Stomach (tissue), 9 donors: ENCODE data around the gene RAB20. TPM values are rescaled to one million over a fixed set of nuclear protein-coding genes. Genes with fewer than 3 reads are reported as not detected.
A peak's percentile ranks its signal among the peaks of the same experiment; 100 is the strongest.

Source experiments
- DNase-seq, 2 donors: peaks; one replicate each; pipeline versions ENCODE4 v3.0.0 to v3.0.0-alpha.2; 2013 to 2019
- H3K27ac ChIP-seq, 5 donors: fragments of 200-600 bp in 4 of 5; sonication (generic) in 4 of 5; one replicate each; pipeline ENCODE4 v1.5.1; 2013 to 2019; ENCODE audit warnings: mild to moderate bottlenecking in 1 of 5, moderate library complexity in 1 of 5
- H3K27me3 ChIP-seq, 3 donors: fragments of 200-600 bp; sonication (generic); one replicate each; pipeline ENCODE4 v1.5.1; 2017 to 2019; ENCODE audit warnings: mixed run types in 1 of 3
- H3K36me3 ChIP-seq, 4 donors: fragments of 200-600 bp; sonication (generic); 1 replicate in 3 of 4; 2 replicates in 1 of 4; pipeline ENCODE4 v1.5.1; 2016 to 2019
- H3K4me1 ChIP-seq, 4 donors: fragments of 200-600 bp; sonication (generic); one replicate each; pipeline ENCODE4 v1.5.1; 2016 to 2019
- H3K4me3 ChIP-seq, 4 donors: fragments of 200-600 bp; sonication (generic) in 3 of 4; one replicate each; pipeline ENCODE4 v1.5.1; 2016 to 2019; ENCODE audit warnings: mild to moderate bottlenecking in 1 of 4
- H3K9me3 ChIP-seq, 4 donors: fragments of 200-600 bp; sonication (generic); one replicate each; pipeline ENCODE4 v1.5.1; 2016 to 2019
- EP300 ChIP-seq: sonication (generic); formaldehyde crosslinking; IDR thresholded peaks from one replicate; pipeline ENCODE4 v1.6.1; 2017; ENCODE audit warnings: antibody characterized with exemption
- POLR2A ChIP-seq, 4 donors: fragments of 450-650 bp; IDR thresholded peaks; one replicate each; pipeline ENCODE4 v1.6.1; 2016; ENCODE audit warnings: antibody characterized with exemption in 4 of 4, control low read depth in 2 of 4, mild to moderate bottlenecking in 1 of 4, moderate library complexity in 1 of 4
- POLR2AphosphoS5 ChIP-seq, 3 donors: sonication (generic); formaldehyde crosslinking; IDR thresholded peaks; one replicate each; pipeline ENCODE4 v1.6.1; 2016; ENCODE audit warnings: antibody characterized with exemption in 3 of 3
- WGBS, 5 donors: extraction: QIAGEN DNeasy Blood & Tissue Kit in 3 of 5; methylation state at CpG; one replicate each; pipeline versions ENCODE4 v1.1.5 to v1.1.7; 2013 to 2018; 5-methylcytosine and 5-hydroxymethylcytosine counted together
- intact Hi-C: fragments of 100-400 bp; cut with DNase I; formaldehyde crosslinking; loops from one replicate; pipeline ENCODE4 v1.15.1; 2023; ENCODE audit warnings: low total_unique reads
- polyA plus RNA-seq, 3 donors: library from polyadenylated mRNA; stranded (reverse); fragments of 200-250 nt; gene quantifications; one replicate each; pipeline ENCODE4 v1.2.3, GENCODE V29; 2013
- total RNA-seq, 5 donors: library from RNA; depleted of rRNA; stranded (reverse); fragments of >200 nt; gene quantifications; one replicate each; pipeline versions ENCODE4 v1.1.0 to v1.2.3, GENCODE V29; 2014 to 2016
- TF ChIP-seq, protein P1 (sequence below), 7 experiments: fragments of 450-650 bp in 4 of 7; fragments of 200-600 bp in 3 of 7; sonication (generic) in 3 of 7; IDR thresholded peaks; one replicate each; pipeline ENCODE4 v1.5.1; 2016 to 2019; ENCODE audit warnings: antibody characterized with exemption in 7 of 7, control low read depth in 2 of 7, mild to moderate bottlenecking in 1 of 7
- donor health status: healthy with polysubstance abuse.
- donor health status: Bipolar disorder and iron deficiency.
- donor health status: healthy.

Gene RAB20
- total and polyA plus RNA-seq, 8 donors: 11.7 to 44.6 (median 29.5) TPM

DNA sequence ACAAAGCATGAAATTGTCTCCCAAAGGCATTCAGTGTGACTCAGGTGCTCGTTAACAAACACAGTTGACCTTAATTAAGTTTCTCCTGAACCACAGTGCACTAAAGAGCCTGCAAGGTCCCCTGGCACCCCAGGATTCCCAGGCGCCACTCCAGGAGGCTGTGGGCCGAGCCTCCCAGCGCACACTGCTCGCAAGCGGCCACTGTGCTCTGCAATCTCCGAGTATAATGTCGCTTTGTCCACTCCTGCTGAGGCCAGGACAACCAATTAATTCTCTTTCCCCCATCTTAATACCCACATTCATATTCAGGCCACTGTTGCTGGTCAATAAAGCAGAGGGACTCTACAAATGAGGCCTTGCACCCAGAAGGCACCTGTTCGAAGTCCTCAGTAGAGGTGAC, 8.8 kb downstream of the RAB20 start:
- intact Hi-C loops: no loop called here
- Histone ChIP-seq H3K36me3 (peaks cover 0 to 16% (median 5%) of the 10 kb centered on the region in 4 donors), H3K4me1 (peaks cover 37 to 92% (median 74%) of the 10 kb centered on the region in 4 donors), H3K4me3 (no peak overlapping the region), H3K27me3 (no peaks in the 10 kb centered on the region), H3K9me3 (no peaks in the 10 kb centered on the region), H3K27ac (no peak overlapping the region)
- no peak for TF ChIP-seq POLR2AphosphoS5 (IDR thresholded peaks at IDR 0.05)
- TF ChIP-seq, protein P1, sequence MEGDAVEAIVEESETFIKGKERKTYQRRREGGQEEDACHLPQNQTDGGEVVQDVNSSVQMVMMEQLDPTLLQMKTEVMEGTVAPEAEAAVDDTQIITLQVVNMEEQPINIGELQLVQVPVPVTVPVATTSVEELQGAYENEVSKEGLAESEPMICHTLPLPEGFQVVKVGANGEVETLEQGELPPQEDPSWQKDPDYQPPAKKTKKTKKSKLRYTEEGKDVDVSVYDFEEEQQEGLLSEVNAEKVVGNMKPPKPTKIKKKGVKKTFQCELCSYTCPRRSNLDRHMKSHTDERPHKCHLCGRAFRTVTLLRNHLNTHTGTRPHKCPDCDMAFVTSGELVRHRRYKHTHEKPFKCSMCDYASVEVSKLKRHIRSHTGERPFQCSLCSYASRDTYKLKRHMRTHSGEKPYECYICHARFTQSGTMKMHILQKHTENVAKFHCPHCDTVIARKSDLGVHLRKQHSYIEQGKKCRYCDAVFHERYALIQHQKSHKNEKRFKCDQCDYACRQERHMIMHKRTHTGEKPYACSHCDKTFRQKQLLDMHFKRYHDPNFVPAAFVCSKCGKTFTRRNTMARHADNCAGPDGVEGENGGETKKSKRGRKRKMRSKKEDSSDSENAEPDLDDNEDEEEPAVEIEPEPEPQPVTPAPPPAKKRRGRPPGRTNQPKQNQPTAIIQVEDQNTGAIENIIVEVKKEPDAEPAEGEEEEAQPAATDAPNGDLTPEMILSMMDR (IDR thresholded peaks at IDR 0.05): no peak
- no peak for TF ChIP-seq EP300
- no peak for TF ChIP-seq POLR2A (IDR thresholded peaks at IDR 0.05)
- DNase-seq: no peak
- WGBS, 5 donors: 92 to 94% (median 93%) methylated on average over 9 of the region's 9 CpGs

DNA sequence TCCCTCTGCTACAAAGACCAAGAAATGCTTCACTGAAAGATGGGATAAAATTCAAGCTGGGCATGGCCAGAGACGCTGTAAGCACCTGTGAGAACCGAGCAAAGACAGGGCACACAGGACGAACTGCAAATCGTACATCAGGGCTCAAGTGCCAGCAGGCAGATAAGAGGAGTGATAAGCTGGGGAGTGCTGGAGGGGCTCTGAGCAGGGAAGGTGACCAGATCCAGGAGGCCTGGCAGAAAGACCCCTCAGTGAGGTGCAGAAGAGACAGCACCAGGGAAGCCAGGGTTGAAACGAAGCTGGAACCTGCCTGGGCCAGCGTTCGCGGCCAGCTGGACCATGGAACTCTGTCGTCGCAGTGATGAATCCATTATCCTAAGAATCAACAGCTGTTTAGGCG, 10.2 kb downstream of the RAB20 start:
- TF ChIP-seq POLR2A (IDR thresholded peaks at IDR 0.05) (no peak), EP300 (no peak), POLR2AphosphoS5 (IDR thresholded peaks at IDR 0.05) (no peak)
- TF ChIP-seq, protein P1 (IDR thresholded peaks at IDR 0.05): no peak
- H3K4me3 ChIP-seq: no peak overlapping the region
- intact Hi-C loops: no loop called here
- peak overlapping the region; percentile 37 to 67 (median 54) for H3K27ac ChIP-seq
- H3K27me3 ChIP-seq: no peaks in the 10 kb centered on the region
- WGBS, 5 donors: 41 to 50% (median 43%) methylated on average over 11 of the region's 11 CpGs
- no peak for DNase-seq
- peaks cover 0 to 11% (median under 1%) of the 10 kb centered on the region in 4 donors for H3K36me3 ChIP-seq
- H3K4me1 ChIP-seq: peaks cover 37 to 92% (median 71%) of the 10 kb centered on the region in 4 donors
- no peaks in the 10 kb centered on the region for H3K9me3 ChIP-seq

DNA sequence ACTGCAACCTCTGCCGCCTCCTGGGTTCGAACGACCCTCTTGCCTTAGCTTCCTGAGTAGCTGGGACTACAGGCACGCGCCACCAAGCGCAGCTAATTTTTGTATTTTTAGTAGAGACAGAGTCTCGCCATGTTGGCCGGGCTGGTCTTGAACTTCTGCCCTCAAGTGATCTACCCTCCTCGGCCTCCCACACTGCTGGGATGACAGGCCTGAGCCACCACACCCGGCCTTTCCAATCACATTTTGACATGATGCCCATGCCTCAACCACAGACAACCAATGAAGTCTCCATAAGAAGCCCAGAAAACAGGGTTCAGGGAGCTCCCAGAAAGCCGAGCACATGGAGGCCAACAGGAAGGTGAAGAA, 11.7 kb downstream of the RAB20 start:
- intact Hi-C loops: no loop called here
- 94 to 97% (median 95%) methylated on average over 11 of the region's 11 CpGs for WGBS, 5 donors
- H3K4me1 ChIP-seq: peaks cover 40 to 90% (median 60%) of the 10 kb centered on the region in 4 donors
- H3K9me3 ChIP-seq: no peaks in the 10 kb centered on the region
- peak overlapping the region in 3 of 5 donors; percentile 0 to 65 (median 54) for H3K27ac ChIP-seq
- no peaks in the 10 kb centered on the region for H3K27me3 ChIP-seq
- peaks cover 0 to 3% (median 0%) of the 10 kb centered on the region in 4 donors for H3K36me3 ChIP-seq
- no peak overlapping the region for H3K4me3 ChIP-seq
- no peak for DNase-seq
- TF ChIP-seq EP300 (no peak), POLR2AphosphoS5 (IDR thresholded peaks at IDR 0.05) (no peak), POLR2A (IDR thresholded peaks at IDR 0.05) (no peak)
- TF ChIP-seq, protein P1 (IDR thresholded peaks at IDR 0.05): no peak

DNA sequence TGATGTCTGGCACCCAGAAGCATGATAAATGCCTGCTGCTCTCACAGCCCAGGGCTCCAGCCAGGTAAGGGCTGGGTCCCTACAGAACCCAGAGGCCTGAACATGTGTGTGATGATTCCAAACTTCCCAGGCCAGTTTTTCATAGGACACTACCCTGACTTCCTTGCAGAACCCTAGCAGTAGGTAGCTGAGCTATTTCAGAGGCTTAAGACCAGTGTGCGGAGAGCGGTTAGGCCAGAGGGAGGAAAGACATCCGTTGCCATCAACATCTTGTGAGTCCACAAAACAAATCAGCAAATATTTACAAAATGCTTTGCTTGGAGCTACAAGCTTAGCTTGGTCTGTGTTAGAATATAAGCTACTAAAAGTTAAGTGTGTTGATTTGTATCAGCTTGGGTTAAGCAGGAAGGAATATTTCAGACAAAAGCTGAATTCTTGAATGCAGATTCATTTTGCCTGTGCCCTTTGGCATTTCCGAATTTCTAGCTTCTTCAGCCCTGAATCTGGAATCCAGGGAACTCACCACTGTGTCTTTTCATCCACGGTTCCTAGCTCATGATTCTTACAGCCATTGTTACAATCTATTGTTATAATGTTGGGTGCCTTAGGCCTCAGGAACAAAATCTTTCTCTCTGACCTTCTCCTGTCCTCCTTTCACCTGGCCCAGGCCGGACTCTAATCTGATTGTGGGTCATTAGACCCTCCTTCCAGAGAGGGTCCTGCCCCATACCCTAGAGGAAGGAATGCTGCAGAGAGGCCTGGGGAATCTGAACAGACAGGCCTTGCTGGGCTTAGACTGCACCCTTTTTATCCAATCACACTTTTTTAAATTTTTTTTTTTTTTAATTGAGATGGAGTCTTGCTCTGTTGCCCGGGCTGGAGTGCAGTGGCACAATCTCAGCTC, 12.4 kb downstream of the RAB20 start:
- peak overlapping the region in 4 of 5 donors; percentile 3 to 68 (median 44) for H3K27ac ChIP-seq
- WGBS, 5 donors: 59 to 76% (median 68%) methylated on average over 7 of the region's 7 CpGs
- H3K4me3 ChIP-seq: no peak overlapping the region
- no peaks in the 10 kb centered on the region for H3K9me3 ChIP-seq
- no peaks in the 10 kb centered on the region for H3K36me3 ChIP-seq
- TF ChIP-seq, protein P1 (IDR thresholded peaks at IDR 0.05): no peak
- TF ChIP-seq POLR2A (IDR thresholded peaks at IDR 0.05): no peak
- no peak for TF ChIP-seq POLR2AphosphoS5 (IDR thresholded peaks at IDR 0.05)
- no peak for TF ChIP-seq EP300
- intact Hi-C loops: no loop called here
- H3K4me1 ChIP-seq: peaks cover 40 to 84% (median 54%) of the 10 kb centered on the region in 4 donors
- H3K27me3 ChIP-seq: no peaks in the 10 kb centered on the region
- no peak for DNase-seq
